HG02763 (cell line): Measurements from ENCODE around the gene SHC1.
"Not testable (repeated sequence)": the region's sequence is repeated elsewhere in the genome, so short reads cannot be mapped to it uniquely, and the experiment has no call there.

Experiments used
- ATAC-seq: cut with Tn5 transposase; IDR thresholded peaks from one replicate; pipeline ENCODE4 v1.9.1; 2021; ENCODE audit warnings: mild to moderate bottlenecking, moderate library complexity; ENCODE audit not compliant: unreplicated experiment

The SHC1 gene

GRCh38 chr1:154996966-154997701, 26.6 kb upstream of the SHC1 start:
- no peak for ATAC-seq

- not testable (repeated sequence) for ATAC-seq
Measured at GRCh38 chr1:154995301-154995983, 24.9 kb upstream of the SHC1 start.

GRCh38 chr1:154994591-154994990, 24.0 kb upstream of the SHC1 start:
- ATAC-seq = no peak

GRCh38 chr1:154994269-154994587, 23.7 kb upstream of the SHC1 start:
- ATAC-seq = no peak

GRCh38 chr1:154993572-154994268, 23.2 kb upstream of the SHC1 start, which contains the start of gene LENEP:
TSS of gene LENEP (plus strand) at chr1:154993586. CDS start at chr1:154993608, 22 bp downstream.
- no peak for ATAC-seq

GRCh38 chr1:154992721-154993571, 22.4 kb upstream of the SHC1 start:
- ATAC-seq = no peak

- no peak for ATAC-seq
Measured at GRCh38 chr1:154990276-154990675, 19.7 kb upstream of the SHC1 start.

GRCh38 chr1:154989195-154989860, 18.8 kb upstream of the SHC1 start:
- ATAC-seq = no peak

- no peak for ATAC-seq
Measured at GRCh38 chr1:154988058-154988954, 17.8 kb upstream of the SHC1 start.

- no peak for ATAC-seq
Measured at GRCh38 chr1:154987326-154987725, 16.8 kb upstream of the SHC1 start.

GRCh38 chr1:154986736-154987135, 16.2 kb upstream of the SHC1 start:
- ATAC-seq = not testable (repeated sequence)

- no peak for ATAC-seq
Measured at GRCh38 chr1:154983776-154984466, 13.4 kb upstream of the SHC1 start.

GRCh38 chr1:154982897-154983648, 12.5 kb upstream of the SHC1 start, which contains the start of gene FLAD1:
TSS of gene FLAD1 (plus strand) at chr1:154983344. CDS start at chr1:154983695, 351 bp downstream.
- peak; percentile 97 for ATAC-seq

- ATAC-seq = no peak
Measured at GRCh38 chr1:154982341-154982740, 11.8 kb upstream of the SHC1 start.

GRCh38 chr1:154978360-154978759, 7.8 kb upstream of the SHC1 start:
- ATAC-seq = no peak

- ATAC-seq = not testable (repeated sequence)
Measured at GRCh38 chr1:154977762-154978161, 7.2 kb upstream of the SHC1 start.

GRCh38 chr1:154975409-154976059, 5.0 kb upstream of the SHC1 start:
- ATAC-seq = no peak
